HEK293T (cell line): ENCODE results near the gene LCN15.

ENCODE experiments used
- ARNT ChIP-seq: fragments of 450-650 bp; IDR thresholded peaks from 2 replicates; pipeline ENCODE4 v1.6.1; 2017; ENCODE audit warnings: mild to moderate bottlenecking
- BHLHE40 ChIP-seq: fragments of 450-650 bp; IDR thresholded peaks from 2 replicates; pipeline ENCODE4 v1.6.1; 2016; ENCODE audit warnings: mild to moderate bottlenecking, moderate library complexity, borderline replicate concordance
- CTBP1 ChIP-seq: fragments of 450-650 bp; IDR thresholded peaks from 2 replicates; pipeline ENCODE4 v1.6.1; 2016; ENCODE audit warnings: borderline replicate concordance
- FOXA1 ChIP-seq: fragments of 450-650 bp; IDR thresholded peaks from 2 replicates; pipeline ENCODE4 v1.6.1; 2016; ENCODE audit warnings: mild to moderate bottlenecking
- FOXK2 ChIP-seq: fragments of 450-650 bp; IDR thresholded peaks from 2 replicates; pipeline ENCODE4 v1.6.1; 2016; ENCODE audit warnings: mild to moderate bottlenecking
- FOXM1 ChIP-seq: fragments of 450-650 bp; IDR thresholded peaks from 2 replicates; pipeline ENCODE4 v1.6.1; 2017; ENCODE audit warnings: mild to moderate bottlenecking, borderline replicate concordance
- HDGF ChIP-seq: fragments of 450-650 bp; IDR thresholded peaks from 2 replicates; pipeline ENCODE4 v1.6.1; 2017; ENCODE audit warnings: antibody characterized with exemption, borderline replicate concordance
- L3MBTL2 ChIP-seq: fragments of 450-650 bp; conservative IDR thresholded peaks from 2 replicates; pipeline ENCODE4 v1.6.1; 2016; ENCODE audit warnings: mild to moderate bottlenecking
- LEF1 ChIP-seq: fragments of 450-650 bp; IDR thresholded peaks from 2 replicates; pipeline ENCODE4 v1.6.1; 2017; ENCODE audit warnings: mild to moderate bottlenecking, borderline replicate concordance
- NFRKB ChIP-seq: fragments of 450-650 bp; IDR thresholded peaks from 2 replicates; pipeline ENCODE4 v1.6.1; 2016; ENCODE audit warnings: mild to moderate bottlenecking, moderate library complexity
- SP1 ChIP-seq: fragments of 450-650 bp; IDR thresholded peaks from 2 replicates; pipeline ENCODE4 v1.6.1; 2017
- SUZ12 ChIP-seq: fragments of 450-650 bp; IDR thresholded peaks from 2 replicates; pipeline ENCODE4 v1.6.1; 2016; ENCODE audit warnings: mild to moderate bottlenecking
- ZNF384 ChIP-seq: fragments of 450-650 bp; IDR thresholded peaks from 2 replicates; pipeline ENCODE4 v1.6.1; 2016

GRCh38 chr9:136799079-136799853 is 34.9 kb upstream of the LCN15 start:
- no peak for TF ChIP-seq CTBP1
- no peak for TF ChIP-seq SUZ12
- TF ChIP-seq LEF1: no peak
- no peak for TF ChIP-seq FOXA1
- TF ChIP-seq BHLHE40: no peak
- TF ChIP-seq SP1: no peak
- no peak for TF ChIP-seq FOXM1
- TF ChIP-seq L3MBTL2: no peak
- TF ChIP-seq ARNT: no peak
- TF ChIP-seq NFRKB: no peak
- no peak for TF ChIP-seq ZNF384
- no peak for TF ChIP-seq FOXK2
- no peak for TF ChIP-seq HDGF
